A549 treated with CORT108297 at 1 μM for 4 hours (cell line): ENCODE measurements around the gene PLIN4. TPM values are rescaled to one million over a fixed set of nuclear protein-coding genes. Genes with fewer than 3 reads are reported as not detected.

Source experiments
- total RNA-seq: library from RNA; stranded (reverse); fragments of 200-300 nt; extraction: Qiagen RNA extraction; gene quantifications from 5 replicates; pipeline ENCODE4 v1.2.3, GENCODE V29; 2022

PLIN4 gene, protein sequence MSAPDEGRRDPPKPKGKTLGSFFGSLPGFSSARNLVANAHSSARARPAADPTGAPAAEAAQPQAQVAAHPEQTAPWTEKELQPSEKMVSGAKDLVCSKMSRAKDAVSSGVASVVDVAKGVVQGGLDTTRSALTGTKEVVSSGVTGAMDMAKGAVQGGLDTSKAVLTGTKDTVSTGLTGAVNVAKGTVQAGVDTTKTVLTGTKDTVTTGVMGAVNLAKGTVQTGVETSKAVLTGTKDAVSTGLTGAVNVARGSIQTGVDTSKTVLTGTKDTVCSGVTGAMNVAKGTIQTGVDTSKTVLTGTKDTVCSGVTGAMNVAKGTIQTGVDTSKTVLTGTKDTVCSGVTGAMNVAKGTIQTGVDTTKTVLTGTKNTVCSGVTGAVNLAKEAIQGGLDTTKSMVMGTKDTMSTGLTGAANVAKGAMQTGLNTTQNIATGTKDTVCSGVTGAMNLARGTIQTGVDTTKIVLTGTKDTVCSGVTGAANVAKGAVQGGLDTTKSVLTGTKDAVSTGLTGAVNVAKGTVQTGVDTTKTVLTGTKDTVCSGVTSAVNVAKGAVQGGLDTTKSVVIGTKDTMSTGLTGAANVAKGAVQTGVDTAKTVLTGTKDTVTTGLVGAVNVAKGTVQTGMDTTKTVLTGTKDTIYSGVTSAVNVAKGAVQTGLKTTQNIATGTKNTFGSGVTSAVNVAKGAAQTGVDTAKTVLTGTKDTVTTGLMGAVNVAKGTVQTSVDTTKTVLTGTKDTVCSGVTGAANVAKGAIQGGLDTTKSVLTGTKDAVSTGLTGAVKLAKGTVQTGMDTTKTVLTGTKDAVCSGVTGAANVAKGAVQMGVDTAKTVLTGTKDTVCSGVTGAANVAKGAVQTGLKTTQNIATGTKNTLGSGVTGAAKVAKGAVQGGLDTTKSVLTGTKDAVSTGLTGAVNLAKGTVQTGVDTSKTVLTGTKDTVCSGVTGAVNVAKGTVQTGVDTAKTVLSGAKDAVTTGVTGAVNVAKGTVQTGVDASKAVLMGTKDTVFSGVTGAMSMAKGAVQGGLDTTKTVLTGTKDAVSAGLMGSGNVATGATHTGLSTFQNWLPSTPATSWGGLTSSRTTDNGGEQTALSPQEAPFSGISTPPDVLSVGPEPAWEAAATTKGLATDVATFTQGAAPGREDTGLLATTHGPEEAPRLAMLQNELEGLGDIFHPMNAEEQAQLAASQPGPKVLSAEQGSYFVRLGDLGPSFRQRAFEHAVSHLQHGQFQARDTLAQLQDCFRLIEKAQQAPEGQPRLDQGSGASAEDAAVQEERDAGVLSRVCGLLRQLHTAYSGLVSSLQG (N-terminal part only)
- total RNA-seq, result 0.12 to 0.32 TPM (median 0.25 TPM) in 5 replicates

DNA sequence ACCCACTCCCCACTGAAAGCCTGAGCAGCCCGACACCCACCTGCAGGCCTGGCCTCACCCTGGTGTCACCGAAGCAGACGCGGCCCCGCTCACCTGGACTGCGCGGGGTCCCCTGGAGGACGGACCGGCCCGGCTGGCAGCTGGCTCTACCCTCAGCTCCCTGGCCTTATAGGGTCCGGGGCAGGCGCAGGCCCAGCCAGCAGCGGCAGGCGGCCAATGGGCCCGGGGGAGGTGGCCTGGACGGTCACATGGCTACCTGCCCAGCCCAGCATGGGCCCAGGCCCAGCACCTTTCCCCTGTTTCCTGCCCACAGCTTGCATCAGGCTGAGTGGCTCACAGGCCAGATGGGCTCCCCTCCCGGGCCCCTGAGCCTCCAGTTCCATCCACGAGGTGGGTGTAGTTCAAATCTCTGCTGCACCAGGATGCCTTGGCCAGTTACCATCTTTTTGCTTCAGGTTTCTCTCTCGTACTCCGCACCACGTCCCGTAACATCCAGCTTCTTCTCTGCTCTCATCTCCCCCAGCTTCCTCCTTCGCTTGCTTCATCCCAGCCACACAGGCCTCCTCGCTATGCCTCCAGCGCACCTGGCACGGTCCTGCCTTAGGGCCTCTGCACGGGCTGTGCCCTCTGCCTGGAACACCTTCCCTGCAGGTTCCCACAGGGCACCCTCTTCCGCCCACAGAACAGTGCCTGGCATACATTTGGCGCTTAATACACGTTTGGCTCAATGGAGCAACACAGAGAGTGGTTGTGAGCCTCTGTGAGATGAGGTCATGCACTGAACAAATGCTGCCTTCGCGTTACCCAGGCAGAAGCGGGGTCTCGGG lies at the start of gene PLIN4:
TSS of gene PLIN4 (minus strand) at position 142 of the 827 bp plus-strand sequence. CDS start 214 bp downstream, outside the sequence.

DNA sequence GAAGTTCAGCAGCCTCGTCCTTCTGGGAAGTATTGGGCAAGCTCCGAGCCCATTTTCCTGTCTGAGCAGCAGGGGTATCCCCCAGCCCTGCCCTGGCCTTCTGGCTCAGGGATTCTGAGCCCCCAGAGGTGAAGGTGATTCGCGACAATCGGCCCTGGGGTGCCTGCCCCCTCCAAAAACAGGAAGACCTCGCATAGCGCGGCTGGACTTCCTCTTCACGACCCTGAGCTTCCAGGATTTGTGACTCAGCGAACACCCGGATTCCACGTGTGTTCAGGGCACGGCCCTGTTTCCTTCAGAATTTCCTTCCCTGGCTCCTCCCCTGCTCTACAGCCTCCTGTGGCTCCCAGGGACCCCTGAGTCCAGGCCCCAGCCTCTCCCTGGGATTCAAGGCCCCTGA lies 41.3 kb upstream of the PLIN4 start, which contains the start of gene SEMA6B:
TSS of gene SEMA6B (minus strand) at position 116 of the 400 bp plus-strand sequence. CDS start 1,227 bp downstream, outside the sequence.

DNA sequence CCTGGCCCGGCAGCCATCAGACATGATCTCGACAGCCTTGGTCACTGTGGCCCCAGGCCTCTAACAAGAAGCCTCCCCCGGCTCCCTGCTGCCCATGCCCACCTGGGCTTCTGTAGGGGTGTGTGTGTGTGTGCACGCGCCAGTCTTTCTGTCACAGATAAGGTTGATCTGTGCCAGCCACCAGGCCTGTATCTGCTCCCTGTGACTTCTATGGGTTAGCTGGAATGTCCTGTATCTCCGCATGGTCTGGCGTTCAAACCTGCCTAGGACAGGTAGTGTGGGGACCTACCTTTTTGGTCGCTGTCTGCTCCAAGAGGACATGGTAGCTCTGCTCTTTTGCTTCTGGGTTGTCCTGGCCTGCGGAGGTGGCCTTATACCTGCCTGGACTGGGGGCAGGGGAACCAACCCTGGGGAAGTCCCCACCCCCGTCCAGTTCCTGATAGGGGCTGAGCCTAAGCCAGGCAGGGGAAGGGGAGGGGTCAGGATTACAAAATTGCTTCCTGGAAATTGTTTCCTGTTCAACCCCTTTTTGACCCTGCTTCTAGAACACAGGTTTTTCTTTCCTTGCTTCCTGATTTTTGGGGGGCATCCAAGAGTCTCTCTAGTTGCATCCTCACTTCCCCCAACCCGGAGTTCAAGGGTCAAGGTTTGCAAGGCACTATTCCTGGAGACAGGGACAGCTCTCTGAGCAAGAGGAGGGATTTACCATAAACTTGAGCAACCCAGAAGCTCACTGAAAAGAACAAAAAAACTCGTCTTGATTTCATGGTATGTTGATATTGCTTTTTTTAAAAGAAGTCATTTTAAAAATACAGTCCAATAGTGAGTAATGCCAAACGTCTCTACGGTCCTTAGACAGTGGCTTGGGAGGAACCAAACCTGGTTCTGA lies 21.7 kb upstream of the PLIN4 start, which contains the start of gene LRG1:
TSS of gene LRG1 (minus strand) at position 344 of the 889 bp plus-strand sequence. CDS start at position 321, 23 bp downstream.

DNA sequence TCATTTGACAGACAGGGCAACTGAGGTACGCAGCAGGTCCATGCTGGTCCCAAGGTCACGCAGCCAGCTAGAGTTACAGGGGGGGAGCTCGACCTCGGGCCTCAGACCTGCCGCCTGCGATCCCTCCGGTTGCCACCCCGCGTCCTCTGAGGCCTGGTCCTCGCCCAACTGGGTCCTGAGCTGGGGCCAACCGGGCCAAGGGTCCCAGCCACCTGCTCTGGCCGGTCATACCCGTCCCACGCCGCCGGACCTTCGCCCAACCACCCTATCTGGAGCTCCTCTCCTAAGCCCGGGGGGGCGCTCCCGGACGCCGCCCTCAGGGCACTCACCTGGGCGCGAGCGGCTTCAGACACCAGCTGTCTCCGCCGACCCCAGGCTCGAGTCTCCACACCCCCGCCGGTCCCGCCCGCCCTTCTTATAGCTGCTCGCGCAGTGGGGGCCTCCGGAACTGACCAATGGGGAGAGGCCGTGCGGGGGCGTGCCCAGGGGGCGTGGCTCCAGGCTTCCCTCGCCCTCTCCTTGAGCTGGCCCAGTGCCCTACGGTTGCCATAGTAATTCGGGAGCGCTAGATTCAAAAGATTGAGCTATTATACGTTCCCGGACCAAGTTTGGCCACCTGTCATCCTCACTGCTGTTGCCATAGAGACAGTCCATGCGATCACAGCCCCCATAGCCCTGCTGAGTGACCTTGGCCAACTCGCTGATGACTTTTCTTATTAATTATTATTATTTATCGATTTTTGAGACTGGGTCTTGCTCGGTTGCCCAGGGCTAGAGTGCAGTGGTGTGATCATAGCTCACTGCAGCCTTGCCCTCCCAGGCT lies 16.8 kb upstream of the PLIN4 start, which contains the start of gene PLIN5:
TSS of gene PLIN5 (minus strand) at position 389 of the 823 bp plus-strand sequence. CDS start 1,150 bp downstream, outside the sequence.

DNA sequence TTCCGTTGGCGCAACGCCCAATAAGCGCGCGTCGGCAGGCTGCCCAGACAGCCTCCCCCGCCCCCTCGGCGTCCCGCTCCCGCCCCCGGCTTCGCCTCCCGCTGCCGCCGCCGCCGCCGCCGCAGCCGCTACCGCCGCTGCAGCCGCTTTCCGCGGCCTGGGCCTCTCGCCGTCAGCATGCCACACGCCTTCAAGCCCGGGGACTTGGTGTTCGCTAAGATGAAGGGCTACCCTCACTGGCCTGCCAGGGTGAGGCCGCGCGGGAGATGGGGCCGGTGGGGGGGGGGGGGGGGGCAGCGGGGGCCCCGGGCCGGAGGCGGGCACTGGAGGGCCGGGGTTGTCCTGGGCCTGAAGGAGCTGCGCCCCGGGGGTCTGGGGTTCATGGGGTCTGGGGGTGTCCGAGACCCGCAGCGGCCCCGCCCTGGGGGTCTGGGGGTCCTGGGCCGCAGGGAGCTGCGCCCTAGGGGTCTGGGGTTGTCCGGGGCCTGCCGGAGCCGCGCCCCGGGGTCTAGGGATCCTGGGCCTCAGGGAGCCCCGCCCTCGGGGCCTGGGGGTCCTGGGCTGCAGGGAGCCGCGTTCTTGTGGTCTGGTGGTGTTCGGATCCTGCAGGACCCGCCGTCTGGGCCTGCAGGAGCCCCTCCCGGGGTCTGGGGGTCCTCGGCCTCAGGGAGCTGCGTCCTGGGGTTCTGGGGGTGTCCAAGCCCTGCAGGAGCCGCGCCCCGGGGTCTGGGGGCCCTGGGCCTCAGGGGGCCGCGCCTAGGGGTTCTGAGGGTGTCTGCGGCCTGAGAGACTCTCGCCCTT lies 45.9 kb downstream of the PLIN4 start, which contains the start of gene HDGFL2:
TSS of gene HDGFL2 (plus strand) at position 124 of the 801 bp plus-strand sequence. CDS start at position 178, 54 bp downstream.

DNA sequence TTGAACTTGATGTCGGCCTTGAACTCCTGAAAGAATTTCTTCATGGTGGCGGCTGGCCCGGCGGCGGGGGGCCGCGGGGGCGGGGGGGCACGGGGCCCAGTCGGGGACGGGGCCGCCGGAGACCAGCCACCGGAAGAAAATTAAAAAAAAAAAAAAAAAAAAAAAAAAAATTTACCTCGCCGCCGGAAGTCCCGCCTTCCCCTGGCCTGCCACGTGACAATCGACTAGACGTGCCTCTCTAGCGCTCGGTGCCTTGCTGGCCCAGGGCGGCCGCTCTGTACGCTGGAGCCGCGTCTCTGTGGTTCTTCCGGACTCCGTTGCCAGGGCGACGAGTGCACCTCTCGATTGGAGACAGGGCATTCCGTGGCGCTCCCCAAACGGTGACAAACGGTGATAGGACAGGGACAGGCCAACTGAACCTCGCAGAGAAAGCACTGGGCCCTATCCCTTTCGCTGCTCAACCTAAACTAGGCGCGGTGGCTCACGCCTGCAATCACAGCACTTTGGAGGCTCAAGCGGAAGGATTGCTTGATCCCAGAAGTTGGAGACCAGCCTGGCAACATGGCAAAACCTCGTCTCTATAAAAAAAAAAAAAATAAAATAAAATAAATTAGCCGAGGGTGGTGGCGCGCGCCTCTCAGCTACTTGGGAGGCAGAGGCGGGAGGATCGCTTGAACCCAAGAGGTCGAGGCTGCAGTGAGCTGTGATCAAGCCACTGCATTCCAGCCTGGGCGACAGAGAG lies 60.5 kb downstream of the PLIN4 start, which contains the start of gene UBXN6:
TSS of gene UBXN6 (minus strand) at position 141 of the 742 bp plus-strand sequence. CDS start at position 44, 97 bp downstream.

Other genes starting within 250 kb of the PLIN4 start
- gene SHD, start 239.2 kb downstream of the PLIN4 start, total RNA-seq, result 0.13 to 0.19 TPM in 2 of 5 replicates, not detected in the others
- not detected in 5 replicates for gene TMIGD2, start 216.1 kb downstream of the PLIN4 start, total RNA-seq
- 7.2 to 9.2 TPM (median 8.3 TPM) in 5 replicates for gene FSD1, start 213.9 kb downstream of the PLIN4 start, total RNA-seq
- 0.17 TPM in 1 of 5 replicates, not detected in the others for gene STAP2, start 179.7 kb downstream of the PLIN4 start, total RNA-seq
- 5.6 to 12.3 TPM (median 11.6 TPM) in 5 replicates for gene MPND, start 174.9 kb downstream of the PLIN4 start, total RNA-seq
- gene SH3GL1, start 117.9 kb downstream of the PLIN4 start, total RNA-seq, result 44.8 to 63.5 TPM (median 59.7 TPM) in 5 replicates
- gene CHAF1A, start 115.8 kb downstream of the PLIN4 start, total RNA-seq, result 20.7 to 25.0 TPM (median 24.0 TPM) in 5 replicates
- 34.8 to 65.2 TPM (median 58.0 TPM) in 5 replicates for gene UBXN6, start 60.7 kb downstream of the PLIN4 start, total RNA-seq
- 22.8 to 30.9 TPM (median 28.5 TPM) in 5 replicates for gene HDGFL2, start 46.2 kb downstream of the PLIN4 start, total RNA-seq
- 0.10 to 0.34 TPM (median 0.26 TPM) in 3 of 5 replicates, not detected in the others for gene PLIN5, start 16.7 kb upstream of the PLIN4 start, total RNA-seq
- gene LRG1, start 21.6 kb upstream of the PLIN4 start, total RNA-seq, result 0.07 to 0.25 TPM (median 0.09 TPM) in 4 of 5 replicates, not detected in the other
- 4.4 to 6.5 TPM (median 6.1 TPM) in 5 replicates for gene SEMA6B, start 41.2 kb upstream of the PLIN4 start, total RNA-seq
- gene TNFAIP8L1, start 121.0 kb upstream of the PLIN4 start, total RNA-seq, result 3.5 to 4.9 TPM (median 4.5 TPM) in 5 replicates
- 110 to 145 TPM (median 139 TPM) in 5 replicates for gene MYDGF, start 151.9 kb upstream of the PLIN4 start, total RNA-seq
- gene DPP9, start 205.4 kb upstream of the PLIN4 start, total RNA-seq, result 57.7 to 68.5 TPM (median 64.4 TPM) in 5 replicates